ENCODE measurements around the gene RHBDD3.
"Not testable (repeated sequence)": the region's sequence is repeated elsewhere in the genome, so short reads cannot be mapped to it uniquely, and the experiment has no call there.

Gene RHBDD3

GRCh38 chr22:29225422-29226090, 42.2 kb downstream of the RHBDD3 start:
- no peak for DNase-seq (ENCODE audit: low read depth, low spot score)
- TF ChIP-seq ZNF274 (IDR thresholded peaks at IDR 0.05; ENCODE audit: low read depth, low read length) = no peak
- no peak for TF ChIP-seq SUZ12 (IDR thresholded peaks at IDR 0.05; ENCODE audit: extremely low read depth, insufficient read depth, insufficient read length)
- TF ChIP-seq YY1 (IDR thresholded peaks at IDR 0.05; ENCODE audit: insufficient read depth, insufficient read length) = no peak
- no peak overlapping the region for H3K9ac ChIP-seq (ENCODE audit: insufficient read length, low read depth)
- H3K4me3 ChIP-seq (ENCODE audit: insufficient read length, low read depth) = no peak overlapping the region
- no peaks in the 10 kb centered on the region for H3K36me3 ChIP-seq (ENCODE audit: insufficient read depth, insufficient read length, low read length)
- no peaks in the 10 kb centered on the region for H3K9me3 ChIP-seq (ENCODE audit: insufficient read depth, low read length)
- H3K27me3 ChIP-seq (ENCODE audit: insufficient read depth, insufficient read length) = no peaks in the 10 kb centered on the region
- H3K4me1 ChIP-seq (ENCODE audit: insufficient read depth, insufficient read length) = peaks cover 6% of the 10 kb centered on the region

- DNase-seq (ENCODE audit: low read depth, low spot score) = no peak
- Histone ChIP-seq H3K4me3 (ENCODE audit: insufficient read length, low read depth) (no peak overlapping the region), H3K4me1 (ENCODE audit: insufficient read depth, insufficient read length) (peaks cover 11% of the 10 kb centered on the region), H3K9ac (ENCODE audit: insufficient read length, low read depth) (no peak overlapping the region), H3K27me3 (ENCODE audit: insufficient read depth, insufficient read length) (no peaks in the 10 kb centered on the region), H3K36me3 (ENCODE audit: insufficient read depth, insufficient read length, low read length) (no peaks in the 10 kb centered on the region), H3K9me3 (ENCODE audit: insufficient read depth, low read length) (no peaks in the 10 kb centered on the region)
- TF ChIP-seq ZNF274 (IDR thresholded peaks at IDR 0.05; ENCODE audit: low read depth, low read length) (no peak), YY1 (IDR thresholded peaks at IDR 0.05; ENCODE audit: insufficient read depth, insufficient read length) (no peak), SUZ12 (IDR thresholded peaks at IDR 0.05; ENCODE audit: extremely low read depth, insufficient read depth, insufficient read length) (no peak)
Observed at GRCh38 chr22:29224859-29225410, 42.8 kb downstream of the RHBDD3 start.

DNA sequence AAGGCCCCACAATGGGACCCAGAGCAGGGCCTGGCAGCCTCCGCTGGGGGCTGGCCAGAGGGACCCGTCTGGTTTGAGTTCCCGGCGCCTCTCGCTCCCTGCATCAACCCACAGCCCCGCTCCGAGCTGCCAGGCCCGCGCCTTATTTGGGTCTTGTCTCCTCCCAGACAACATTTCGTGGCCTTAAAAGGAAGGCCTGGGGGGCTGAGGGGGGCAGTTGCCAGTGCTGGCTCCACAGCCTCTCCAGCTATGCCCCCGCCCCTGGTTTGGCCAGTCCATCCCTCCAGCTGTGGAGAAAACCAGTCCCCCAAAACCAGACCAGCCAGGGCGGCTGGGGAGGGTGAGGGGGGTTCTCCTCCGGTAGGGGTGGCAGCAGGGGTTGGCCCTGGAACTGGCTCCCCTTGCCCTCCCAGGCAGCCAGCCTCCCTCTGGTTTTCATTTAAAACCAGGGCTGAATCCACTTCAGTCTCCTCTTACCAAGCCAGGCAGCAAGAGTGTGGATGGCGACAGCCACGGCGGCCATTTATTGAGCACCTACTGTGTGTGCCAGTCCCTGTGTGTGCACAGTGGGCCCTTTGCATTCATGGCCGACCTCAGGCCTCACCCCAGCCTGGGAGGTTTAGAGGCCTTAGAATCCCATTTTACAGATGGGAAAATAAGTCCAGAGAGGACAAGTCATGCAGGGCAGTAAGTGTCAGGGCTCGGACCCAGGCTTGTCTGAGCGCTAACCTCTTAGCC, 43.5 kb downstream of the RHBDD3 start:
- no peak overlapping the region for H3K9ac ChIP-seq (ENCODE audit: insufficient read length, low read depth)
- H3K4me1 ChIP-seq (ENCODE audit: insufficient read depth, insufficient read length) = peaks cover 12% of the 10 kb centered on the region
- H3K27me3 ChIP-seq (ENCODE audit: insufficient read depth, insufficient read length) = no peaks in the 10 kb centered on the region
- TF ChIP-seq YY1 (IDR thresholded peaks at IDR 0.05; ENCODE audit: insufficient read depth, insufficient read length) (no peak), ZNF274 (IDR thresholded peaks at IDR 0.05; ENCODE audit: low read depth, low read length) (no peak), SUZ12 (IDR thresholded peaks at IDR 0.05; ENCODE audit: extremely low read depth, insufficient read depth, insufficient read length) (no peak)
- no peaks in the 10 kb centered on the region for H3K36me3 ChIP-seq (ENCODE audit: insufficient read depth, insufficient read length, low read length)
- DNase-seq (ENCODE audit: low read depth, low spot score) = no peak
- no peak overlapping the region for H3K4me3 ChIP-seq (ENCODE audit: insufficient read length, low read depth)
- H3K9me3 ChIP-seq (ENCODE audit: insufficient read depth, low read length) = no peaks in the 10 kb centered on the region

- H3K4me3 ChIP-seq (ENCODE audit: insufficient read length, low read depth) = no peak overlapping the region
- TF ChIP-seq ZNF274 (IDR thresholded peaks at IDR 0.05; ENCODE audit: low read depth, low read length) (no peak), YY1 (IDR thresholded peaks at IDR 0.05; ENCODE audit: insufficient read depth, insufficient read length) (peak; percentile 29)
- no peak for DNase-seq (ENCODE audit: low read depth, low spot score)
- peaks cover 13% of the 10 kb centered on the region for H3K4me1 ChIP-seq (ENCODE audit: insufficient read depth, insufficient read length)
- no peaks in the 10 kb centered on the region for H3K9me3 ChIP-seq (ENCODE audit: insufficient read depth, low read length)
- H3K36me3 ChIP-seq (ENCODE audit: insufficient read depth, insufficient read length, low read length) = no peaks in the 10 kb centered on the region
- H3K9ac ChIP-seq (ENCODE audit: insufficient read length, low read depth) = peak overlapping the region; percentile 64
- no peaks in the 10 kb centered on the region for H3K27me3 ChIP-seq (ENCODE audit: insufficient read depth, insufficient read length)
Observed at GRCh38 chr22:29219881-29220670, 47.7 kb downstream of the RHBDD3 start.

DNA sequence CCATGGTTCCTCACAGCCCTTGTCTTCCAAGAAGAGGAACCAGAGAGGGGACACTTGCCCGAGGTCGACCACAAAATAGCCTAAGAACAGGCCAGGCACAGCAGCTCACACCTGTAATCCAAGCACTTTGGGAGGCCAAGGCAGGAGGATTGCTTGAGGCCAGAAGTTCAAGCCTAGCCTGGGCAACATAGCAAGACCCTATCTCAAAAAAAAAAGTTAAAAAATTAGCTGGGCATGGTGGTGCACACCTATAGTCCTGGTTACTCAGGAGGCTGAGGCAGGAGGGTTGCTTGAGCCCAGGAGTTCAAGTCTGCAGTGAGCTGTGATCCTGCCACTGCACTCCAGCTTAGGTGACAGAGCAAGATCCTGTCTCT, 48.4 kb downstream of the RHBDD3 start:
- H3K9me3 ChIP-seq (ENCODE audit: insufficient read depth, low read length); H3K9ac ChIP-seq (ENCODE audit: insufficient read length, low read depth); DNase-seq (ENCODE audit: low read depth, low spot score); H3K36me3 ChIP-seq (ENCODE audit: insufficient read depth, insufficient read length, low read length); H3K27me3 ChIP-seq (ENCODE audit: insufficient read depth, insufficient read length); H3K4me3 ChIP-seq (ENCODE audit: insufficient read length, low read depth): not testable (repeated sequence)
- H3K4me1 ChIP-seq (ENCODE audit: insufficient read depth, insufficient read length) = peaks cover 17% of the 10 kb centered on the region

GRCh38 chr22:29218758-29219408, 48.9 kb downstream of the RHBDD3 start:
- H3K4me3 ChIP-seq (ENCODE audit: insufficient read length, low read depth) = no peak overlapping the region
- no peak overlapping the region for H3K9ac ChIP-seq (ENCODE audit: insufficient read length, low read depth)
- TF ChIP-seq YY1 (IDR thresholded peaks at IDR 0.05; ENCODE audit: insufficient read depth, insufficient read length) (no peak), SUZ12 (IDR thresholded peaks at IDR 0.05; ENCODE audit: extremely low read depth, insufficient read depth, insufficient read length) (no peak)
- no peaks in the 10 kb centered on the region for H3K9me3 ChIP-seq (ENCODE audit: insufficient read depth, low read length)
- no peaks in the 10 kb centered on the region for H3K27me3 ChIP-seq (ENCODE audit: insufficient read depth, insufficient read length)
- peaks cover 18% of the 10 kb centered on the region for H3K4me1 ChIP-seq (ENCODE audit: insufficient read depth, insufficient read length)
- H3K36me3 ChIP-seq (ENCODE audit: insufficient read depth, insufficient read length, low read length) = no peaks in the 10 kb centered on the region
- no peak for DNase-seq (ENCODE audit: low read depth, low spot score)
